ENCODE measurements around the gene RUBCN. TPM values are rescaled to one million over a fixed set of nuclear protein-coding genes. Genes with fewer than 3 reads are reported as not detected.

RUBCN gene
- total RNA-seq, 2 donors from 2014 or later: 32.3 to 32.7 TPM

DNA sequence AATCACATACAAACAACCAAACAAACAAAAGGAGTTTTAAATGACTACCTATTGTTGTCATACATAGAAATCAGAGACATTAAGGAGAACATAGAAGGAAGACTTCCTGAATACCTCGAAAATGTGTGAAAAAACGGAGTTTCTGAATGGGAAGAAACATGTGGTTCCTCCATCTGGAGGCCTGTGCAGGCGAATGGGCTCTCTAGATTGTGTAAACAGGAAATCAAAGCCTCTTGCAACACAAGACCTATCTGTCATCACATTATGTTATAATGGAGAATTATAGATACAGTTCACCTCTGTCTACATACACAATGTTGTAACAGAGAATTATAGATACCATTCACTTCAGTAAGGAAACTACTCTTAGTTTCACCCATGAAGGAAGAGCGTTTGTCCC is 44.1 kb downstream of the RUBCN start:
- H3K9me3 ChIP-seq: no peaks in the 10 kb centered on the region
- no peak for DNase-seq (ENCODE audit: low spot score)
- H3K36me3 ChIP-seq: peaks cover 66% of the 10 kb centered on the region
- no peaks in the 10 kb centered on the region for H3K27me3 ChIP-seq
- TF ChIP-seq, protein P1, sequence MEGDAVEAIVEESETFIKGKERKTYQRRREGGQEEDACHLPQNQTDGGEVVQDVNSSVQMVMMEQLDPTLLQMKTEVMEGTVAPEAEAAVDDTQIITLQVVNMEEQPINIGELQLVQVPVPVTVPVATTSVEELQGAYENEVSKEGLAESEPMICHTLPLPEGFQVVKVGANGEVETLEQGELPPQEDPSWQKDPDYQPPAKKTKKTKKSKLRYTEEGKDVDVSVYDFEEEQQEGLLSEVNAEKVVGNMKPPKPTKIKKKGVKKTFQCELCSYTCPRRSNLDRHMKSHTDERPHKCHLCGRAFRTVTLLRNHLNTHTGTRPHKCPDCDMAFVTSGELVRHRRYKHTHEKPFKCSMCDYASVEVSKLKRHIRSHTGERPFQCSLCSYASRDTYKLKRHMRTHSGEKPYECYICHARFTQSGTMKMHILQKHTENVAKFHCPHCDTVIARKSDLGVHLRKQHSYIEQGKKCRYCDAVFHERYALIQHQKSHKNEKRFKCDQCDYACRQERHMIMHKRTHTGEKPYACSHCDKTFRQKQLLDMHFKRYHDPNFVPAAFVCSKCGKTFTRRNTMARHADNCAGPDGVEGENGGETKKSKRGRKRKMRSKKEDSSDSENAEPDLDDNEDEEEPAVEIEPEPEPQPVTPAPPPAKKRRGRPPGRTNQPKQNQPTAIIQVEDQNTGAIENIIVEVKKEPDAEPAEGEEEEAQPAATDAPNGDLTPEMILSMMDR (IDR thresholded peaks at IDR 0.05): no peak
- no peak overlapping the region for H3K27ac ChIP-seq
- H3K4me3 ChIP-seq: no peak overlapping the region
- H3K4me1 ChIP-seq: no peaks in the 10 kb centered on the region

DNA sequence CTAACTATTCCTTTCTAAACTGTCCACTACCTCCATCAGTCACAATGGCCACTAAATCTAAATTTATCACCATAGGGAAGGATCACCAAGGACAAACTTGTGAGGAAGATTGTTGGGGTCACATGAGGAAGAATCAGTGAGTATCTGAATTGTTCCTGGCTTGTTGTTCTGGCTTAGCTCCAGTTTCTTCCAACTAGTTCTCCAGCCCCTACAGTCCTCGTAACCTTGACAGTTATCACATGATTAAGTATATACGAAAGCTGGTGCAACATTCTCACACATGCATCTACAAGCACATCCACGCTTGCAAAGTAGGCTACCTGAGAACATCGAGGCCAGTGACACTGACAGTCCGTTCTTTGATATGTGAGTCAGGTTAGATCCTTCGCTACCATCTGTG is 46.0 kb downstream of the RUBCN start:
- no peaks in the 10 kb centered on the region for H3K4me1 ChIP-seq
- H3K4me3 ChIP-seq: no peak overlapping the region
- H3K36me3 ChIP-seq: peaks cover 57% of the 10 kb centered on the region
- DNase-seq (ENCODE audit: low spot score): no peak
- no peak overlapping the region for H3K27ac ChIP-seq
- H3K9me3 ChIP-seq: no peaks in the 10 kb centered on the region
- no peaks in the 10 kb centered on the region for H3K27me3 ChIP-seq
- TF ChIP-seq, protein P1 (IDR thresholded peaks at IDR 0.05): no peak

DNA sequence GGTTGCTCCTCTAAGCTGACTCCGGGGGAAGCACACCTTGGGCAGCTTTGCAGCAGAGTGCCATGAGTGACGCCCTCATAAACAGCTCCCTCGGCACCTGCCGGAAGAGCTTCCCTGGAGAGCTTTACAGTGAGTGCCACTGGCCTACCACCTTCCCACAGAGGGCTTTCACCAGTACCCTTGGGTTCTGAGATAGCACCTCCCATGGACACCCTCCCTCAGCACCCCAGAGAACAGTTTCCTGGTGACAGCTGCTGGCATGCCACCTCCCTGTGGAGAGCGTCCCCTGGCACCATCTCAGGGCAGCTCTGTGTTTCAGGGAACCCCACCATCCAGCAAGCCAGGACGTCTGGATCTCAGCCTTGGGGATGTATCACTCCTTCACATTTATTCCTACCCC is 49.1 kb downstream of the RUBCN start:
- no peaks in the 10 kb centered on the region for H3K27me3 ChIP-seq
- peaks cover 51% of the 10 kb centered on the region for H3K36me3 ChIP-seq
- H3K4me1 ChIP-seq: no peaks in the 10 kb centered on the region
- TF ChIP-seq, protein P1 (IDR thresholded peaks at IDR 0.05): no peak
- no peak for DNase-seq (ENCODE audit: low spot score)
- no peak overlapping the region for H3K4me3 ChIP-seq
- no peak overlapping the region for H3K27ac ChIP-seq
- no peaks in the 10 kb centered on the region for H3K9me3 ChIP-seq

DNA sequence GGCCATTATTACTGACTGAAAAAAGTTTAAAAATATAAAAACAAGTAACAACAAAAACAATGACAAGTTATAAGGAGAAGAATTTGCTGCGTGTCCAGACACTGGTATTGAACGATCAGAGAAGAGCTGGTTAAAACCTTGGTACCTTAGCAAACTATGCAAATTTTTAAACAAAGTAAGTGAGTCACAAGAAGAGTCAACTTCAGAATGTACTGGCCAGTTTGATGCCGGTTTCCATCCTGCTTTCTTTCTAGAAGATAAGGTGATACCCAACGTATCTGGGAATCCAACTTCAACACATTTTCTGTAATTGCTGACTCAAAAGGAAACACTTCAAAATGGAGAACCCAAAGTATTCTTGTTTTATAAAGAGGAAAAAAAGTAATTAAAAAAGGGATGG is 49.8 kb downstream of the RUBCN start:
- H3K27ac ChIP-seq: no peak overlapping the region
- TF ChIP-seq, protein P1 (IDR thresholded peaks at IDR 0.05): no peak
- peaks cover 51% of the 10 kb centered on the region for H3K36me3 ChIP-seq
- no peaks in the 10 kb centered on the region for H3K4me1 ChIP-seq
- no peaks in the 10 kb centered on the region for H3K27me3 ChIP-seq
- DNase-seq (ENCODE audit: low spot score): no peak
- no peaks in the 10 kb centered on the region for H3K9me3 ChIP-seq
- no peak overlapping the region for H3K4me3 ChIP-seq

DNA sequence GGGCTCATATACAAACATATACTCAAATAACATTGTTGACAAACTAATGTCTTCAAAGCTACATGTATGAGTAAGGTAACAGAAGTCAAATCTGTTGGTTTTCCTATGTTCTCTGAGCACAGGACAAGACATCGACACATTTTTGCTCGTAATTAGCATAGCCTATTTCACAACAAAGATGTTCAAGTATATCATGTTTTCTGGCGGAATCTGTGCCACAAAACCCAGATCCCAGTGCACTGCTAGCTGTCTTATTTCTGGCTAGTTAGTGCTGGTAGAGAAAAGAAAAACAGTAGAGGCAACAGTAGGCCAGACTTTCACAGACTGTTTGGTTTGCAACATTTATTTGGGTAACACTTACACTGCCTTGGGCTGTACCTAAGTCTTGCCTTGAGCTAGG is 51.2 kb downstream of the RUBCN start:
- DNase-seq (ENCODE audit: low spot score): no peak
- no peaks in the 10 kb centered on the region for H3K27me3 ChIP-seq
- H3K4me3 ChIP-seq: no peak overlapping the region
- H3K27ac ChIP-seq: no peak overlapping the region
- peaks cover 55% of the 10 kb centered on the region for H3K36me3 ChIP-seq
- TF ChIP-seq, protein P1 (IDR thresholded peaks at IDR 0.05): no peak
- no peaks in the 10 kb centered on the region for H3K4me1 ChIP-seq
- H3K9me3 ChIP-seq: no peaks in the 10 kb centered on the region

DNA sequence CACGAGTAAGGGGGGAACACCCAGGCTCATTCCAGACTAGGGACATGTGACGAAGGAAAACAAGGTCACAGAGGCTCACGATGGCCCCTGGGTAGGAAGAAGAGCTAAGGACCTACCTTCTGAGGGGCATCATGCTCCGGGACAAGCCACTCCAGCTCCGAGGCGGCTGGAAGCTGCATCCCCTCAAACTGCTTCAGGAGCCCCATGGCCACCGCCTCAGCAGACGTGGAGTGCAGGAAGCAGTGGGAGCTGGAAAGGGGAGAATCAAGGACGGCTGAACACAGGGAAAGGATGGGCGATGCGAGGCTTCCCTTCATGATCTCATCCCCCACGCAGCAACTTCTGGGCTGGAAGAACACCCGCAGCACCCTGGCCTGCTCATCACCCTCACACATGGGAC is 53.5 kb downstream of the RUBCN start:
- Histone ChIP-seq H3K27ac (no peak overlapping the region), H3K4me3 (no peak overlapping the region), H3K4me1 (no peaks in the 10 kb centered on the region), H3K9me3 (no peaks in the 10 kb centered on the region), H3K27me3 (no peaks in the 10 kb centered on the region), H3K36me3 (peaks cover 58% of the 10 kb centered on the region)
- TF ChIP-seq, protein P1 (IDR thresholded peaks at IDR 0.05): no peak
- no peak for DNase-seq (ENCODE audit: low spot score)
